ENCODE results near the gene IGSF21. TPM values are rescaled to one million over a fixed set of nuclear protein-coding genes. Genes with fewer than 3 reads are reported as not detected.

Gene IGSF21
- total RNA-seq, 1 donor from 2014 or later: 0.94 TPM

DNA sequence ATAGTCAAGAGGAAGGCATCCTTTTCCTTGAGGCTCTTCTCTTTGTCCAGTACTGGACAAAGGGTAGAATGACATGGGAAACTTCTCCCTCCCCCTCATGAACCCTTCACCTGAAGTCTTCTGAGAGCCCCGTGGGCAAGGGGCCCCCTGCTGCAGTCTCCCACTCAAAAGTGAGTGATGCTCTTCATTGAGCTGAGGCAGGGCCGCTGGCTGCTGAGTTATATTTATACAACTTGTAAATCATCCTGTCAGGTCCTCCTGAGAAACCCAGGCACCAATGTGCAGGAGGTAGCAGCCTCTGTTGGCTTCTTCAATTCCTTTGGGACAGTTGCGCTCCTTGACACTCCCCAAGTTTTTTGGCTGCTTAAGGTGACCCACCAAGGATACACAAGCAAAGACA is 150.2 kb downstream of the IGSF21 start:
- H3K36me3 Mint-ChIP-seq: no peaks in the 10 kb centered on the region
- TF ChIP-seq, protein P1, sequence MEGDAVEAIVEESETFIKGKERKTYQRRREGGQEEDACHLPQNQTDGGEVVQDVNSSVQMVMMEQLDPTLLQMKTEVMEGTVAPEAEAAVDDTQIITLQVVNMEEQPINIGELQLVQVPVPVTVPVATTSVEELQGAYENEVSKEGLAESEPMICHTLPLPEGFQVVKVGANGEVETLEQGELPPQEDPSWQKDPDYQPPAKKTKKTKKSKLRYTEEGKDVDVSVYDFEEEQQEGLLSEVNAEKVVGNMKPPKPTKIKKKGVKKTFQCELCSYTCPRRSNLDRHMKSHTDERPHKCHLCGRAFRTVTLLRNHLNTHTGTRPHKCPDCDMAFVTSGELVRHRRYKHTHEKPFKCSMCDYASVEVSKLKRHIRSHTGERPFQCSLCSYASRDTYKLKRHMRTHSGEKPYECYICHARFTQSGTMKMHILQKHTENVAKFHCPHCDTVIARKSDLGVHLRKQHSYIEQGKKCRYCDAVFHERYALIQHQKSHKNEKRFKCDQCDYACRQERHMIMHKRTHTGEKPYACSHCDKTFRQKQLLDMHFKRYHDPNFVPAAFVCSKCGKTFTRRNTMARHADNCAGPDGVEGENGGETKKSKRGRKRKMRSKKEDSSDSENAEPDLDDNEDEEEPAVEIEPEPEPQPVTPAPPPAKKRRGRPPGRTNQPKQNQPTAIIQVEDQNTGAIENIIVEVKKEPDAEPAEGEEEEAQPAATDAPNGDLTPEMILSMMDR (conservative IDR thresholded peaks at IDR 0.05): no peak
- H3K27me3 Mint-ChIP-seq: peaks cover 44% of the 10 kb centered on the region
- no peaks in the 10 kb centered on the region for H3K4me1 Mint-ChIP-seq (ENCODE audit: unreplicated experiment)
- no peak overlapping the region for H3K27ac Mint-ChIP-seq
- no peak for DNase-seq (ENCODE audit: extremely low spot score, unreplicated experiment)
- H3K9me3 Mint-ChIP-seq: no peaks in the 10 kb centered on the region
- H3K4me3 Mint-ChIP-seq: no peak overlapping the region

DNA sequence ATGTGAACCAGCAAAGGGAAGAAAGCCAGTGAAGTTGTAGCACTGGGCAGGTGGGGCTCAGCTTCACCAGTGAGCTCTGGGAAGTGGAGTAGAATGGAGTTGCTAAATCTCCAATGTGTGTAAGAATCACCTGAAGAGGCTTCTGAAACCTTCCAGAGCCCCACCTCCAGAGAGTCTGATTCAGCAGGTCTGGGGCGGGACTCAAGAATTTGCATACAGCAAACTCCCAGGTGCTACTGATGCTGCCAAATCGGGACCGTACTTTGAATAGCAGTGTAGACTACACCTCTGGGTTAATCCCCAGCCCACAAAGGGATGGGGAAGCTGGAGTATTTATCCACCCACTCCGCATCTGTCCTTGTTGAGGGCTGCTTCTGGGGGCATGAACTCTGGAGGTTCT is 154.3 kb downstream of the IGSF21 start:
- TF ChIP-seq, protein P1 (conservative IDR thresholded peaks at IDR 0.05): no peak
- no peaks in the 10 kb centered on the region for H3K36me3 Mint-ChIP-seq
- H3K9me3 Mint-ChIP-seq: no peaks in the 10 kb centered on the region
- H3K4me1 Mint-ChIP-seq (ENCODE audit: unreplicated experiment): no peaks in the 10 kb centered on the region
- peaks cover 42% of the 10 kb centered on the region for H3K27me3 Mint-ChIP-seq
- DNase-seq (ENCODE audit: extremely low spot score, unreplicated experiment): no peak
- no peak overlapping the region for H3K27ac Mint-ChIP-seq
- no peak overlapping the region for H3K4me3 Mint-ChIP-seq

DNA sequence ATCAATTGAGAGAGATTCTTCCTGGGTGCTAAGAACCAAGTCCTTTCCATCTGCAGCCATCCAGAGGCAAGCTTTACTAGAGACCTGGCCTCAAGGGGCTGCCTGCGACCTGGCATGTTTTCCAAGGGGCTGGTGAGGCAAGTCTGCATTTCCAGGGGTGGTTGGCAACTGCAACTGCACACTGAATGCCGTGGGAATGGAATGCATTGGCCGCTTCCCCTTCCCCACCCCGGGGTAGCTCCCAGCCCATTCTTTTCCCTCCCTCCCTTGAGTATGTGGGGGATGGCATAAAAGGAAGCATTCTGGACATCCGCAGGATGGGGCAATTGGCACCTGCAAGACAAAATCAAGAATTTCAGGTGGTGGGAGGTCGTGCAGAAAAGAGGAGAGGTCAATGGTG is 155.1 kb downstream of the IGSF21 start:
- Mint-ChIP-seq H3K27me3 (peaks cover 50% of the 10 kb centered on the region), H3K9me3 (no peaks in the 10 kb centered on the region), H3K27ac (no peak overlapping the region), H3K36me3 (no peaks in the 10 kb centered on the region), H3K4me1 (ENCODE audit: unreplicated experiment) (no peaks in the 10 kb centered on the region), H3K4me3 (no peak overlapping the region)
- no peak for DNase-seq (ENCODE audit: extremely low spot score, unreplicated experiment)
- TF ChIP-seq, protein P1 (conservative IDR thresholded peaks at IDR 0.05): no peak

DNA sequence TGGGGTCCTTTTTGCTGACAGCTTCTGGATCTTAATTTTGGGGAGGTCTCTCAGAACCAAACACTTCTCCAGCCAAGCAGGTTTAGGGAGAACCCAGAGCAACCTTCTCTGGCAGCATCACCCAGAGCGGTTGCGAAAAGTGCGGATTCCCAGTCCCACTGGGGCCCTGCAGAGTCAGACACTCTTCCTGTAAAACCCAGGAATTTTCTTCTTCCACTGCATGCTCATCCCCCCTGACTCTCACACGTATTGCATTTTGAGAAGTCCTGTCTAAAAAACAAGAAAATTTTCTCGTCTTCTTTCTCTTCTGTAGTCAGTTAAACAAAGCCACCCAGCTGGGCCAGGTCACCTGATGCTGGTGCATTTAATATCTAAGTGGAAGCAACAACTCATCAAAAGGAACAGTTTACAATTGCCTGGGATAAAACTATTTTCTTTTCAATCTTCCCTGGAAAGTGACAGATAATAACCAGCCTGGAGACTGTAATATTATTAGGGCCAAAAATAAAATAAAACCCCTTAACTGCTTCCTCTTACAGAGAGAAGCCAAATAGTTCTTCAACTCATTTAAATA is 156.0 kb downstream of the IGSF21 start:
- no peaks in the 10 kb centered on the region for H3K36me3 Mint-ChIP-seq
- no peaks in the 10 kb centered on the region for H3K4me1 Mint-ChIP-seq (ENCODE audit: unreplicated experiment)
- H3K27ac Mint-ChIP-seq: no peak overlapping the region
- H3K4me3 Mint-ChIP-seq: no peak overlapping the region
- TF ChIP-seq, protein P1 (conservative IDR thresholded peaks at IDR 0.05): no peak
- DNase-seq (ENCODE audit: extremely low spot score, unreplicated experiment): no peak
- H3K27me3 Mint-ChIP-seq: peaks cover 57% of the 10 kb centered on the region
- no peaks in the 10 kb centered on the region for H3K9me3 Mint-ChIP-seq

DNA sequence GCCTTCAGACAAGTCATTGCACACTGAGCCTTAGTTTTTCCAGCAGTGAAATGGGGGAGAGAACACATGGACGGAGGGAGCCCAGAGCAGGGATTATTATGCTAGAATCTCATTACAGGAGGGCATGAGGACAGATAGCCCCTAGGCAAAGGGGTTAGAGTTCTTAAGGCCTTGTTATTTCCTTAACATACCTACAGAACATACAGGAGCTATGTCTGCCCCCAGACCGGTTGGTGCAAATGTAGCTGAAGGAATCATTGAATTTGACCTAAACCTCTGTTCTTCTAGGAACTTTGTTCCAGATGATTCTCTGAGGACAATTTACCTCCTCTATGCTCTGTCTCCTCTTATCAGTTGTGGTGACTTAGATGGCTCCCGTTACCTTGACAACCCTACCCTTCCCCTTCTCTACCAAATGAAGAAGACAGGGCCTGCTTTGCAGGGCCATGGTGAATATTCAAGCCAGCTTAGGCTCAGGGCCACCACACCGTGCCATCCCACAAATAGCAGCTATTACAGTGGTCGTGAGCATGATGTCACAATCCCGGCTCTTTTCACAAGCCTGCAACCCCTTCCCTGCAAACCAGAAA is 156.9 kb downstream of the IGSF21 start:
- Mint-ChIP-seq H3K27ac (no peak overlapping the region), H3K9me3 (no peaks in the 10 kb centered on the region), H3K4me1 (ENCODE audit: unreplicated experiment) (no peaks in the 10 kb centered on the region), H3K4me3 (no peak overlapping the region), H3K27me3 (peaks cover 59% of the 10 kb centered on the region), H3K36me3 (no peaks in the 10 kb centered on the region)
- DNase-seq (ENCODE audit: extremely low spot score, unreplicated experiment): no peak
- TF ChIP-seq, protein P1 (conservative IDR thresholded peaks at IDR 0.05): no peak
